Activated CD4-positive, alpha-beta T cell treated with anti-CD3 and anti-CD28 coated beads, Interleukin-2, Interleukin-6, amounts not matched to agents 100 ng/mL and 50 ng/mL, durations not matched to agents 16 hours and 8 hours (primary cell): ENCODE data around the gene NPB.

Source experiments
- DNase-seq: peaks from one replicate; pipeline ENCODE4 v3.0.0-alpha.2; 2020

NPB gene

GRCh38 chr17:81870131-81870980 lies 31.7 kb upstream of the NPB start:
- peak; percentile 58 for DNase-seq

- no peak for DNase-seq
These were observed 31.1 kb upstream of the NPB start, which contains the start of gene ARHGDIA for GRCh38 chr17:81870981-81871386. Gene ARHGDIA, minus strand, starts transcription at chr17:81871337. Its CDS starts 1,407 bp downstream, at chr17:81869930.

DNA sequence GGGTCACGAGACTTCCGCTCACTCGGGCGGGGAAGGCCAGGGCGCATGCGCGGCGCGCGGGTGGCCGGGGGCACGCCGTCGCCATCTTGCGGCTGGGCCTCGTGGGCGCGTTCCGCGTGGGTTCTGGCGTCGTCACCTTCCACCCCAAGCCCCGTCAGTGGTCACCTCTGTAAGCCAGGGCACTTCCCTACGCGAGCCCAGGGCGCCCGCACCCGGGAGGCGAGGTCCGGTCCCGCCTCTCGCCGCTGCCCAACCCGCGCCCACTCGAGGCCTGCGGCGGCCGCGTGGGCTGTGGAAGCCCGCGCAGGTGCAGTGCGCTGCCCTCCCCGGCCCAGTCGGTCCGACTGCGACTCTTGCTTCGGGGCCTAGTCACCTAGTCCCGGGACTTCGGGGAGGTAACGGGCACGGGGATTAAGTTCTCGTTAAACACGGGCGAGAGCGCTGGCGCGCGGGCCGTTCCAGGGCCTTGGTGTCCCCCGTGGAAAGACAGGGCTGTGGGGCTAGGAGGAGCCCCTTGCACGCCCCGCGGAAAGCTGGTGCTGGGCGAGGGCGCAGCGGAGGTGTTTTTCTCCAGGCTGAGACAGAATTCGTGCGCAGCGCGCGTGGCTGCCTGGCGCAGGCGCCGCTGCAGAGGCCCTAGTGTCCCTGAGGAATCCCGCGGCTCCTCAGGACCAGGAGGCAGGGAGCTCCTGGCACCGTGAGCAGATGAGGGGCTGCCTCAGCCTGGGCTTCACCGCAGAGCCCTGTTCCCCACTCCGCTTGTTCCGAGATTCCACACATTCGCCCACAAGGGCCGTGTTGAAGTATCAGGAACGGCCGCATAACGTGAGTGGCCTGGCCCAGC lies 30.4 kb upstream of the NPB start:
- DNase-seq: peak; percentile 97

DNA sequence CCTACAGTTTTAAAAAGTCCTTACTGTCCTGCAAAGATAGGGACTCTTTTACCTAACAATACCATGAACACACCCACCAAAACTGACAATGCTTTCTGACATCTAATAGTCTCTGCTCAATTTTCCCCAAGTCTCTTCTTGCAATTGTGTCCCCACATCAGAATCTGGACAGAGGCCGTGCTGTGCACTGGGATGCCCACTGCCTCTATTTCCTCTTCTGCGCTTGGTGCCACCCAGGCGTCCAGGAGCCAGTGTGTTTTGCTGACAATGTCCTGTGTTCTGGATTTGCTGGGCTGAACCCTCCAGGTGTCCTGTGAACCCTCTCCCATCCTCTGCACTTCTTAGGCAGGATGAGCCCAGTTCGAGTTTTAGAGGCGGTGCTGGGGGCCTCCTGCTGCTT lies 24.5 kb upstream of the NPB start:
- no peak for DNase-seq

DNA sequence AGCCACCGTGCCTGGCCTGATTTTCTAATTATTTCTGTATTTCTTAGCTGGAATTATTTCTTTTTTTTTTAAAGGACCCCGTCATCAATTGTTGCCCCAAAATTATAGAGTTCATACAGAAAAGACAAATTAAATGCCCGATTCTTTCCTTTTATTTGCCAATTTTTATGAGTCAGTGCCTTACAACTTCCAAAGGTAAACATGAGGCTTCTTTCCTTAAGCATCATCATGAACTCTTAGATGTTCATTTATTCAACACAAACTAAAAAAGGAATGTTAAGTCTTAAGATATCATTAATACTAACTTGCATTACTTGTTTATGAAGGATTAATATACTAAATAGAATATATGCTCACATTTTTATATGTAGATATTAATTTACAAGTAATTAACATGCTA lies 23.7 kb upstream of the NPB start:
- DNase-seq: no peak

DNA sequence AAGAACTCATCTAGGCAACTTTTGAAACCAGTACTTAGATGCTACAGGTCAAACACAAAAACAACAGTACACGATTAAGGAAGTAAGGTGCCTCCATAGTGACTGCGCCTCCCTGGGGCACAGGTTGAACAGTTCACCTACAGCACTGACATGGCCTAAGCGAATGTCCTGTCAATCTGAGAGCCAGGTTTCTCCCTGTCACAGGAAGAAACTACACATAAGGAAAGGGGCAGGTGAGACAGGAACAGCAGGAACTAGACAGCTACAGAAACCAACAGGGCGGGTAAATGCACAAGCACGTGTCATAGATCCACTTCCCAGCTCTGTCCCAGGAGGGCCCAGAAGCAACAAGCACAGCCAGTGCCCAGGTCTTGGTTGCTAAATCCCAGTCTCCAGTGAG lies 22.9 kb upstream of the NPB start:
- no peak for DNase-seq

DNA sequence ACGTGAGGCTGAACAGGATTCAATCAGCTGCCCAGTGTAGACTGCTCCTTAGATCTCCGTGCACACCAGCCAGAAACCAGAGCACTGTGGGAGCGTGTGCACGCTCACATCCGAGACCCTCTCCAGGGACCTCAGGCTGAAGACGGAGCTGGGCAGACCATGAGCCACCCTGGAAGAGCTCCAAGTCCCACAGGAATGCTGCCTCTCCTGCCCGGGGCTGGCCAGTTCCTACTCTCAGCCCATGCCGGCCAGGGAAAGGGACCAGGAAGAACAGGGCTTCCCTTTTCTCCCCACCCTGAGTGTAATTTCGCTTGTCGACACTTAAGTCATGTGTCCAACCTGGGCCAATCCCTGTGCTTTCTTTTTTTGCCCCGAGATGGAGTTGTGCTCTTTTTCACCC lies 17.5 kb upstream of the NPB start:
- DNase-seq: no peak

- no peak for DNase-seq
These were observed 17.1 kb upstream of the NPB start for GRCh38 chr17:81884968-81885367.

- no peak for DNase-seq
These were observed 16.6 kb upstream of the NPB start for GRCh38 chr17:81885454-81885853.

DNA sequence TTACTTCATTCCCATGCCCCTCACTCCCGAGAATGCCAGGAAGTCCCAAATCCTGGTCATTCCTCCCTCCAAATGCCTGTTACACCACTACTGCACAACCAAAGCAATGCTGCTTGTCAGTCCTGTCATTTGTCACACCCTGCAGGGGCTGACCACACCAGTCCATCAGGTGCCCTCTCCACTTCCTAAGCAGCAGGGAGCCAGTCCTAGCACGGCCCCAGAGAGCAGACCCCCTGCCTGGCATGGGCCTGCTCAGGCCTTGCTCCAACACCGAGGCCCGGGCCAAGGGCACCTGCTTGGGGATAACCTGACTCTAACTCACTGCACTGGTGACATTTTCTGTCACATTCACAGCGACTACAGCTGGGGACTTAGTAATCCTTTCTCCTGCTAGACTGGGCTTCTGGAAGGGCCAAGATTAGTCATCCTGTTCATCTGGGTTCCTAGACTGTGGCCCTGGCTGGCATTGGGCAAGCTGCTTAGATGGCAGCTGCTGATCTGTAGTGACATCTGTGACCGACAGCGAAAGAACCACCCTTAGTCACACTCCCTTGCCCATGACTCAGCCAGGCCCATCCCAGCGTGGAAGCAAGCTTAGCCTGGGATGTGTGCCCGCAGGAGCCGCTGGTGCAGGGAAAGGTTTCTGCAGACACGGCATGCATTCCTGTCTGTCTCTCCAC lies 16.0 kb upstream of the NPB start:
- no peak for DNase-seq

GRCh38 chr17:81888105-81888987 lies 13.7 kb upstream of the NPB start:
- DNase-seq: no peak

- no peak for DNase-seq
These were observed 12.9 kb upstream of the NPB start for GRCh38 chr17:81888988-81889595.

DNA sequence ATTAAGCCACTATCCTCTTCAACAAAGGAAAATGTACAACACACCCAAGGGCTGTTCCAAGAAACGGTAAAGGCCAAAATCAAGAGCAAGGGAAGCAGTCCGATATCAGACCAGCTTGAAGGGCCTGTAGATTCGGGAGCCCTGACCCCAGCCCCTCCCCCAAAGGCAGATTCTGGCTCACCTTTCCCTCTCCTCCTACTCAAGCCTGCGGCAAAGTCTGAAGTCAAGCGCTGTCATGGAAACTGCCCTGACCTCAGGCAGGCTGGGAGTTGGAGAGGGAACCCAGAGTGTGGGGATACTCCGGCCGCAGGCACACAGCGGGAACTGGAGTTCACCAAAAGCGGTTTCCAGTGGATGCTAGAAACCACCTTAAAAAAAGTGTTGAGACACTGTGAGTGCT lies 12.4 kb upstream of the NPB start:
- DNase-seq: no peak

DNA sequence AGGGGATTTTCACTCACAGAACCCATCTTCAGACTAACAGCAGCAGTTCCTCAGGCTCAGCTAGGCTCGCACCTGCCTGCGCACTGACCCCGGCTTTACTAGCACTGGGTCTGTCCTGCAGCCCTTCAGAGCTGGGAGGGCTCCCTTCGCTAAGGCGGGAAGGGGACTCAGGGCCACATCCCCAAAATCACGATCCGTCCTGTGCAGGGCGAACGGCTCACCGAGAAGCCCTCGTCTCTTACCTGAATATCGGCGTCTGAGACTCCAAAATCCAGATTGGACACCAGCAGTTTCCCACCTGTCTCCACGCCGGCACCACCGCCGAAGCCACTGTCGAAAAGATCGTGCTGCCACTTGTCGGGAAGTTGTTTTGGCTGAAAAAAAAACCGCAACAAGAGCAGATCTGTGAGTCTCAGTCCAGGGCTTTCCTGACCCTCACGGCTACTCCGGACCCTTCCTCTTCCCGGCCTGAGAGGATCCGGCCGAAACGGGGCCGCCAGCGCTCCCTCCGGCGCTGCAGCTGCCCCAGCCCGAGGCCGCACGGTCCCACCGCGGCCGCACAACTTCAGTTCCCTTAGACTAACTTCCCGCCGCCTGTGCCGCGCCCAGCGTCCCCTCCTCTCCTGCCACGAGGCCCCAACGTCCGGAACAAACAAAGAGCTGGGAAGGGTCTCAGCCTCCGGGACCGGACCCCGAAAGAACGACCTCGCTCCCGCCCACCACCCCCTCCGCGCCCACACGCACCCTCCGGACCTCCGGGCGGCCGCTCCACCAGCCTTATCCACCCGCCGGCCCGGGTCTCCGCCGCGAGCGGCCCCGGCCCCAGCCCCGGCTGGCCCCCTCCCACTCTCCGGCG lies 11.4 kb upstream of the NPB start:
- DNase-seq: no peak

GRCh38 chr17:81891303-81891552 lies 10.8 kb upstream of the NPB start:
- DNase-seq: no peak

DNA sequence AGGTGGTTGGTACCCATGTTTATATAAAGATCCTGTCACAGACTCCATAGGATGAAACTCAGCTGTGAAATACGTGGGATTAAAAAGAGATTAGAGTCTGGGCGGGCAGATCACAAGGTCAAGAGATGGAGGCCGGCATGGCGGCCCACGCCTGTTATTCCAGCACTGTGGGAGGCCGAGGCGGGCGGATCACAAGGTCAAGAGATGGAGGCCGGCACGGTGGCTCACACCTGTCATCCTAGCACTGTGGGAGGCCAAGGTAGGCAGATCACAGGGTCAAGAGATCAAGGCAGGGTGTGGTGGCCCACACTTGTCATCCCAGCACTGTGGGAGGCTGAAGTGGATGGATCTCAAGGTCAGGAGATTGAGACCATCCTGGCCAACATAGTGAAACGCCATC lies 6.6 kb upstream of the NPB start:
- no peak for DNase-seq

GRCh38 chr17:81898029-81898866 lies 3.8 kb upstream of the NPB start:
- no peak for DNase-seq

DNA sequence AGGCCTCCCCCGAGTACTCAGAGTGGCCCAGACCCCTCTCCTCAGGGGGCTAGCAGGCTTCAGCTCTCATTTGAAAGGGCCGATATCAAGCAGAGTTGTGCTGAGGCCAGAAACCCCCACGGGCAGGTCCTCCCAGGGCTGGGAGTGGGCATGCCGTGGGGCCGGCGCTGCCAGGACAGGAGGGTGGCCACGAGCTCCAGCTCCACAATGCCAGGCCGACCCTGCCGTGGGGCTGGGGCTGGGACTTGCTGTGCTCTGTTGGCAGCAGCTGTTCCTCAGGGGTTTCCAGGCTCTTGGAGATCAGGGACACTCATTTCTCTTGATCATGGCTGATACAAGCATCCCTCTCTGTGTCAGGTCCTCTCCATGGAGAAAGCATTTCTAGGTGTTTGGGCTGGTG lies 3.2 kb upstream of the NPB start:
- DNase-seq: no peak

GRCh38 chr17:81899514-81900166 lies 2.4 kb upstream of the NPB start:
- DNase-seq: no peak
